Keratinocyte (primary cell): ENCODE measurements around the gene S100B. TPM values are rescaled to one million over a fixed set of nuclear protein-coding genes. Genes with fewer than 3 reads are reported as not detected.

ENCODE experiments used
- DNase-seq: peaks from one replicate; pipeline ENCODE4 v3.0.0-alpha.2; 2011; ENCODE audit warnings: low read depth, missing footprints, low spot score
- FAIRE-seq: peaks from 2 replicates; lab custom pipeline; 2011; peaks lifted over from hg19 to GRCh38; lab: Jason Lieb, UNC
- H2AFZ ChIP-seq: 2 replicates; pipeline ENCODE4 v1.6.0; 2012; ENCODE audit warnings: low read length, control low read depth, inconsistent platforms; ENCODE audit not compliant: control insufficient read depth
- H3K27ac ChIP-seq: 2 replicates; pipeline ENCODE4 v1.5.1; 2011; ENCODE audit warnings: low read length; ENCODE audit not compliant: control insufficient read depth, insufficient read depth
- H3K27me3 ChIP-seq: 3 replicates; pipeline ENCODE4 v1.6.0; 2011; ENCODE audit warnings: low read length; ENCODE audit not compliant: control insufficient read depth, insufficient read depth; ENCODE audit errors: extremely low read depth
- H3K36me3 ChIP-seq, 2 experiments: 2 replicates in 1 of 2; 3 replicates in 1 of 2; pipeline ENCODE4 v1.5.1; 2011; ENCODE audit warnings: low read length in 2 of 2, mild to moderate bottlenecking in 1 of 2; ENCODE audit not compliant: control insufficient read depth in 2 of 2, insufficient read depth in 2 of 2; ENCODE audit errors: extremely low read depth in 1 of 2
- H3K4me1 ChIP-seq: 3 replicates; pipeline ENCODE4 v1.5.1; 2011; ENCODE audit warnings: low read length; ENCODE audit not compliant: control insufficient read depth, insufficient read depth; ENCODE audit errors: extremely low read depth
- H3K4me2 ChIP-seq: 3 replicates; pipeline ENCODE4 v1.6.0; 2011; ENCODE audit warnings: low read depth, low read length; ENCODE audit not compliant: control insufficient read depth, insufficient read depth; ENCODE audit errors: extremely low read depth
- H3K4me3 ChIP-seq, 3 experiments: fragments of 200-600 bp in 1 of 3; sonication (generic) in 1 of 3; 2 replicates in 2 of 3; 3 replicates in 1 of 3; pipeline ENCODE4 v1.5.1; 2011 to 2016; ENCODE audit warnings: low read length in 3 of 3, mild to moderate bottlenecking in 3 of 3, control low read depth in 2 of 3, inconsistent platforms in 1 of 3, low read depth in 1 of 3, mixed read lengths in 1 of 3, mixed run types in 1 of 3, moderate library complexity in 1 of 3; ENCODE audit not compliant: control insufficient read depth in 2 of 3, insufficient read depth in 2 of 3; ENCODE audit errors: extremely low read depth in 1 of 3
- H3K79me2 ChIP-seq: 2 replicates; pipeline ENCODE4 v1.6.0; 2012; ENCODE audit warnings: low read length; ENCODE audit not compliant: control insufficient read depth, insufficient read depth
- H3K9ac ChIP-seq: 3 replicates; pipeline ENCODE4 v1.6.0; 2011; ENCODE audit warnings: low read length; ENCODE audit not compliant: control insufficient read depth, insufficient read depth; ENCODE audit errors: extremely low read depth
- H3K9me1 ChIP-seq: 3 replicates; pipeline ENCODE4 v1.6.0; 2011; ENCODE audit warnings: low read length; ENCODE audit not compliant: control insufficient read depth, insufficient read depth; ENCODE audit errors: extremely low read depth
- H3K9me3 ChIP-seq: 2 replicates; pipeline ENCODE4 v1.5.1; 2012; ENCODE audit warnings: low read depth, low read length; ENCODE audit not compliant: control insufficient read depth
- H4K20me1 ChIP-seq: 3 replicates; pipeline ENCODE4 v1.6.0; 2011; ENCODE audit warnings: low read length; ENCODE audit not compliant: control insufficient read depth, insufficient read depth; ENCODE audit errors: extremely low read depth
- CTCF ChIP-seq, 3 experiments: IDR thresholded peaks in 1 of 3; conservative IDR thresholded peaks in 1 of 3; optimal IDR thresholded peaks in 1 of 3; 2 replicates in 2 of 3; 3 replicates in 1 of 3; pipeline versions ENCODE3 to v1.5.1; 2011; ENCODE audit warnings: low read length in 3 of 3, mild to moderate bottlenecking in 3 of 3, moderate library complexity in 2 of 3, control low read depth in 1 of 3, inconsistent platforms in 1 of 3; ENCODE audit not compliant: insufficient read depth in 2 of 3; ENCODE audit errors: extremely low read depth in 1 of 3
- EZH2 ChIP-seq: IDR thresholded peaks from one replicate; pipeline ENCODE4 v1.6.1; 2012; ENCODE audit warnings: inconsistent platforms, mild to moderate bottlenecking, low read length, moderate library complexity
- dilution Hi-C: fragments of 300-500 bp; cut with MboI; formaldehyde crosslinking; loops from one replicate; pipeline ENCODE4 v1.7.0; 2020; ENCODE audit warnings: low sequenced_read_pairs; ENCODE audit not compliant: extremely low pct_ligation_motif_present
- polyA plus RNA-seq, 5 experiments: library from polyadenylated mRNA; depleted of rRNA in 3 of 5; stranded (reverse) in 3 of 5; stranded (forward) in 1 of 5; unstranded in 1 of 5; fragments of >200 nt; gene quantifications; 1 replicate in 1 of 5; 2 replicates in 3 of 5; 3 replicates in 1 of 5; pipeline versions ENCODE4 v1.2.1 to v1.2.3, GENCODE V29; 2011 to 2012; ENCODE audit warnings: missing spikeins in 2 of 5, low read depth in 1 of 5, low replicate concordance in 1 of 5

Gene S100B
- polyA plus RNA-seq, 1 donor (not counting 4 experiments of a cell fraction or from before 2014, with no cell fraction given): not detected

DNA sequence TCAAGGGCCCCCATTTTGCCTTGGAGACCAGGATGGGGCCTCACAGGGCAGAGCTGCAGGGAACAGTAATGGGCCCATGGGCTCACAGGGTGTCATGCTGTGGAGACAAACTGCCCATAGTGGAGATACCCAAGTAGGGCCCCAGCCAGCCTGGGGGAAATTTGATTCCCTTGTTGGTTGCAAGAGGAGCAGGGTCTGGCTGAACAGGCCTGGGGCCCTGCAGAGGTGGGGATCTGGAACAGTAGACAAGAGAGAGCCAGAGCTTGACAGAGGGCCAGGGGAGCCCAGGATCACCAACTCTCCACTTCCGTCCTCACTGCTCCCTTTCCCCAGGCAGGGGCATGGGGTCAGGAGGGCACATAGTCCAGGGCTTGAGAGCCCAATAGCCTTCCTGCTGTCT is 8.7 kb downstream of the S100B start:
- H3K4me1 ChIP-seq: no peaks in the 10 kb centered on the region
- H3K36me3 ChIP-seq: no peaks in the 10 kb centered on the region
- H3K27ac ChIP-seq: no peak overlapping the region
- H3K9me3 ChIP-seq: no peaks in the 10 kb centered on the region
- no peak overlapping the region for H3K4me2 ChIP-seq
- H3K9me1 ChIP-seq: no peaks in the 10 kb centered on the region
- H3K4me3 ChIP-seq: no peak overlapping the region
- no peaks in the 10 kb centered on the region for H3K27me3 ChIP-seq
- no peak for TF ChIP-seq EZH2
- no peak for TF ChIP-seq CTCF (optimal IDR thresholded peaks at IDR 0.05 in 1 of 3, IDR thresholded peaks at IDR 0.05 in 1 of 3, conservative IDR thresholded peaks at IDR 0.05 in 1 of 3; ENCODE audit: extremely low read depth in 1 of 3, insufficient read depth in 2 of 3, low read length in 3 of 3)
- no peaks in the 10 kb centered on the region for H4K20me1 ChIP-seq
- FAIRE-seq (no peak), DNase-seq (no peak)
- dilution Hi-C loops: no loop called here
- no peak overlapping the region for H3K9ac ChIP-seq
- H3K79me2 ChIP-seq: no peaks in the 10 kb centered on the region
- H2AFZ ChIP-seq: no peak overlapping the region

DNA sequence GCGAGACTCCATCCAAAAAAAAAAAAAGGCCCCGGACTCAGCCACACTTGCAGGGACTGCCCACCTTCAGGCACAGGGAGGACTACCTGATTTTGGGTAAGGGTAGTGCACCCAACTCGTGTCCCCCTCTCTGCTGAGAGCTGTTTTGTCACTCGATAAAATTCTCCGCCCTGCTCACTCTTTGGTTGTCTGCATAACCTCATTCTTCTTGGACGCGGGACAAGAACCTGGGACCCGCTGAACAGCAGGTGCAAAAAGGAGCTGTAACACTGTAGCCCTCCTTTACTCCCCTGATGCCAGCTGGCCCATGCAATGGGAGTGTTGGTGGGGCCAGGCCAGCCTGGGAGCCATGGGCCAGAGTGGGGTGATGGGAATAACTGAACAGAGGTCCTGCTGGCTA is 10.6 kb downstream of the S100B start:
- dilution Hi-C loops: no loop called here
- H3K9me3 ChIP-seq: no peaks in the 10 kb centered on the region

More for the DNA sequence above, 10.6 kb downstream of the S100B start:
- Histone ChIP-seq H3K9ac (no peak overlapping the region), H2AFZ (no peak overlapping the region), H3K27me3 (no peaks in the 10 kb centered on the region), H3K36me3 (no peaks in the 10 kb centered on the region), H3K4me3 (no peak overlapping the region), H3K27ac (no peak overlapping the region), H3K9me1 (no peaks in the 10 kb centered on the region), H3K79me2 (no peaks in the 10 kb centered on the region), H3K4me1 (no peaks in the 10 kb centered on the region), H3K4me2 (no peak overlapping the region), H4K20me1 (no peaks in the 10 kb centered on the region)
- DNase-seq (no peak), FAIRE-seq (no peak)
- TF ChIP-seq EZH2 (no peak), CTCF (optimal IDR thresholded peaks at IDR 0.05 in 1 of 3, IDR thresholded peaks at IDR 0.05 in 1 of 3, conservative IDR thresholded peaks at IDR 0.05 in 1 of 3; ENCODE audit: extremely low read depth in 1 of 3, insufficient read depth in 2 of 3, low read length in 3 of 3) (no peak)
